GM12878 (cell line): ENCODE measurements around the gene SPTLC3. TPM values are rescaled to one million over a fixed set of nuclear protein-coding genes. Genes with fewer than 3 reads are reported as not detected.

Experiments
- ATAC-seq: fragments of 200-7000 bp; cut with Tn5 transposase; 3 replicates; pipeline ENCODE4 v1.9.1; 2020; ENCODE audit warnings: mild to moderate bottlenecking, moderate library complexity
- BruUV-seq: library from RNA; stranded (reverse); fragments of 400-500 nt; replicated peaks from 2 replicates; lab custom pipeline; 2021; lab: Mats Ljungman, UMichigan
- CTCF ChIA-PET: fragments of 300-600 bp; sonication (Branson Sonifier 250); formaldehyde crosslinking; extraction: SDS; loops from one replicate; lab custom pipeline; 2021; ENCODE audit warnings: inconsistent platforms; lab: Yijun Ruan, JAX
- POLR2A ChIA-PET: fragments of 350-600 bp; formaldehyde crosslinking; extraction: SDS; loops from one replicate; lab custom pipeline; 2021; ENCODE audit warnings: inconsistent platforms; lab: Charles Lee
- RAD21 ChIA-PET: fragments of 300-600 bp; sonication (Branson Sonifier 250); formaldehyde crosslinking; loops from one replicate; lab custom pipeline; 2023; ENCODE audit warnings: antibody characterized with exemption; ENCODE audit not compliant: unreplicated experiment; lab: Charles Lee
- SMC1A ChIA-PET: fragments of 300-600 bp; sonication (Branson Sonifier 250); formaldehyde crosslinking; loops from one replicate; lab custom pipeline; 2023; ENCODE audit not compliant: unreplicated experiment, uncharacterized antibody; lab: Charles Lee
- DNase-seq: peaks from one replicate; pipeline ENCODE4 v3.0.0-alpha.2; 2011; ENCODE audit warnings: low read depth, low spot score
- FAIRE-seq: peaks from 3 replicates; lab custom pipeline; 2011; peaks lifted over from hg19 to GRCh38; lab: Jason Lieb, UNC
- H2AFZ ChIP-seq: 2 replicates; pipeline ENCODE4 v1.6.0; 2011; ENCODE audit warnings: low read depth, low read length, control low read depth; ENCODE audit not compliant: control insufficient read depth
- H3K27ac ChIP-seq: 2 replicates; pipeline ENCODE4 v1.5.1; 2011; ENCODE audit warnings: control low read depth; ENCODE audit not compliant: control insufficient read depth, insufficient read depth
- H3K27me3 ChIP-seq, 2 experiments: replicated peaks in 1 of 2; 2 replicates each; pipeline versions ENCODE4 v1.6.0 to v1.6.1; 2011; ENCODE audit warnings: low read length in 1 of 2; ENCODE audit not compliant: control insufficient read depth in 2 of 2, insufficient read depth in 2 of 2
- H3K36me3 ChIP-seq, 2 experiments: 2 replicates each; pipeline ENCODE4 v1.5.1; 2011; ENCODE audit warnings: low read length in 1 of 2; ENCODE audit not compliant: control insufficient read depth in 2 of 2, insufficient read depth in 2 of 2
- H3K4me1 ChIP-seq: 2 replicates; pipeline ENCODE4 v1.6.1; 2011; ENCODE audit warnings: mild to moderate bottlenecking, low read length, moderate library complexity, mixed read lengths; ENCODE audit not compliant: control insufficient read depth, insufficient read depth
- H3K4me2 ChIP-seq: 2 replicates; pipeline ENCODE4 v1.6.0; 2011; ENCODE audit warnings: control low read depth; ENCODE audit not compliant: control insufficient read depth, insufficient read depth
- H3K4me3 ChIP-seq: fragments of 200-600 bp; sonication (generic); 2 replicates; pipeline ENCODE4 v1.5.1; 2016
- H3K79me2 ChIP-seq: 2 replicates; pipeline ENCODE4 v1.6.0; 2011; ENCODE audit warnings: low read length; ENCODE audit not compliant: control insufficient read depth, insufficient read depth
- H3K9ac ChIP-seq: 2 replicates; pipeline ENCODE4 v1.8.0; 2011; ENCODE audit warnings: low read length, control low read depth, mixed read lengths; ENCODE audit not compliant: control insufficient read depth, insufficient read depth
- H3K9me3 ChIP-seq: replicated peaks from 3 replicates; pipeline ENCODE4 v1.5.1; 2011; ENCODE audit warnings: mild to moderate bottlenecking, low read length; ENCODE audit not compliant: control insufficient read depth, insufficient read depth
- H4K20me1 ChIP-seq: 2 replicates; pipeline ENCODE4 v1.6.0; 2011; ENCODE audit not compliant: control insufficient read depth, insufficient read depth
- BHLHE40 ChIP-seq, 2 experiments: fragments of 450-650 bp in 1 of 2; IDR thresholded peaks; 2 replicates each; pipeline ENCODE4 v1.6.1; 2011 to 2017; ENCODE audit warnings: low read depth in 2 of 2, borderline replicate concordance in 1 of 2, improper control_type of control experiment in 1 of 2, low read length in 1 of 2, mild to moderate bottlenecking in 1 of 2
- CHD4 ChIP-seq: fragments of 200-600 bp; sonication (generic); IDR thresholded peaks from 2 replicates; pipeline ENCODE4 v1.6.1; 2016; ENCODE audit warnings: mild to moderate bottlenecking
- ESRRA ChIP-seq: IDR thresholded peaks from 2 replicates; pipeline ENCODE4 v1.6.1; 2012; ENCODE audit warnings: mild to moderate bottlenecking, low read length, improper control_type of control experiment
- ETV6 ChIP-seq, 2 experiments: fragments of 450-650 bp in 1 of 2; IDR thresholded peaks in 1 of 2; conservative IDR thresholded peaks in 1 of 2; 2 replicates each; pipeline ENCODE4 v1.6.1; 2014; ENCODE audit warnings: antibody characterized with exemption in 1 of 2, borderline replicate concordance in 1 of 2, low read depth in 1 of 2, mild to moderate bottlenecking in 1 of 2, moderate library complexity in 1 of 2
- KAT2A ChIP-seq: conservative IDR thresholded peaks from 2 replicates; pipeline ENCODE4 v1.6.1; 2011; ENCODE audit warnings: low read depth, low read length; ENCODE audit not compliant: control insufficient read depth
- NFYA ChIP-seq: IDR thresholded peaks from 2 replicates; pipeline ENCODE4 v1.6.1; 2011; ENCODE audit warnings: low read depth, mild to moderate bottlenecking, low read length, improper control_type of control experiment, borderline replicate concordance
- NRF1 ChIP-seq: conservative IDR thresholded peaks from 2 replicates; pipeline ENCODE4 v1.6.1; 2011; ENCODE audit warnings: mild to moderate bottlenecking, low read depth, low read length, improper control_type of control experiment
- POLR2AphosphoS5 ChIP-seq: IDR thresholded peaks from 2 replicates; pipeline ENCODE4 v1.6.1; 2011; ENCODE audit warnings: mild to moderate bottlenecking, low read length, inconsistent platforms
- WGBS: methylation state at CpG from one replicate; pipeline ENCODE4 v1.1.6; 2016; ENCODE audit warnings: low lambda C conversion rate; ENCODE audit not compliant: insufficient replicate concordance, insufficient coverage; ENCODE audit errors: missing lambda C conversion rate; 5-methylcytosine and 5-hydroxymethylcytosine counted together
- in situ Hi-C: fragments of 300-500 bp; cut with MboI; formaldehyde crosslinking; loops from 9 replicates; pipeline ENCODE4 v1.14.3; 2018; ENCODE audit warnings: mixed read lengths
- intact Hi-C: fragments of 100-400 bp; cut with micrococcal nuclease; formaldehyde crosslinking; loops from one replicate; pipeline ENCODE4 v1.14.2; 2022; ENCODE audit not compliant: unreplicated experiment
- polyA plus RNA-seq, 11 experiments: library from polyadenylated mRNA; depleted of rRNA in 4 of 11; unstranded in 6 of 11; stranded (reverse) in 5 of 11; fragments of >200 nt; fragmentation: Nextera tagmentation in 4 of 11; fragmentation: Illumina TruSeq in 1 of 11; extraction: Ambion mirVana in 4 of 11; extraction: Trizol in 1 of 11; gene quantifications; 1 replicate in 1 of 11; 2 replicates in 10 of 11; pipeline versions ENCODE4 v1.2.1 to v1.2.3, GENCODE V29; 2011 to 2016; ENCODE audit warnings: inconsistent platforms in 2 of 11, missing spikeins in 2 of 11, low read depth in 1 of 11
- total RNA-seq, 4 experiments: library from RNA; depleted of rRNA in 3 of 4; stranded (reverse); fragments of >200 nt in 3 of 4; fragmentation: Illumina TruSeq in 1 of 4; extraction: Trizol in 1 of 4; gene quantifications; 2 replicates each; pipeline versions ENCODE4 v1.2.1 to v1.2.3, GENCODE V29; 2013 to 2021
- TF ChIP-seq, protein P1 (sequence below): IDR thresholded peaks from 2 replicates; pipeline ENCODE4 v1.6.1; 2011; ENCODE audit warnings: borderline replicate concordance, low read depth, mild to moderate bottlenecking, moderate library complexity, mixed read lengths, low read length; ENCODE audit not compliant: insufficient read depth; ENCODE audit errors: extremely low read length
- TF ChIP-seq, protein P2 (sequence below): fragments of 450-650 bp; IDR thresholded peaks from 2 replicates; pipeline ENCODE4 v1.6.1; 2018; ENCODE audit warnings: mild to moderate bottlenecking, low read depth, moderate library complexity; ENCODE audit not compliant: partially characterized antibody

The SPTLC3 gene
- total and polyA plus RNA-seq, 10 of the 15 experiments (the other 5 are each of a cell fraction or from before 2014, with no cell fraction given) = 0.04 to 0.29 (median 0.06) TPM; not detected in 7

DNA sequence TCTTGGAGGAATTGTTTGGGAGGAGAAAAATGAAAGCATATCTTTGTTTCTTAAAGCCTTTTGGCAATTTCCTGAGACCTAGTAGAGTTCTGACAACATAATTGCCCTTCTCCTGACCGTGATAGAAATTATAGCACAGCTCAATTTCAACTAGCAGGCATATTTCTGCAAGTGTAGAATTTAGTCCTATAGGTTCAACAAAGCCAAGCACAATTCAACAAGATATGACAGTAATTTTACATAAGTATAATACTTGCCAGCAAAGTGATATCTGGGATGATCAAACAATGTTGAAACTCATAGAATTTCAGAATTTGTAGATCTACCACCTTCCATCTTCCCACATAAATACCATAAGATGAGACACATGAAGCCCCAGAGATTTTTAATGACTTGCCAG is 73.1 kb downstream of the SPTLC3 start:
- BruUV-seq = no TSS peak
- ATAC-seq = no peak
- DNase-seq = no peak
- ChIA-PET RAD21 (no interaction called here), CTCF (no interaction called here), POLR2A (no interaction called here), SMC1A (no interaction called here)
- in situ Hi-C loops = no loop called here
- Histone ChIP-seq H3K79me2 (no peaks in the 10 kb centered on the region), H3K36me3 (no peaks in the 10 kb centered on the region), H3K9ac (no peak overlapping the region), H3K27me3 (no peaks in the 10 kb centered on the region), H3K4me2 (no peak overlapping the region), H3K9me3 (no peaks in the 10 kb centered on the region), H3K4me3 (no peak overlapping the region), H4K20me1 (no peaks in the 10 kb centered on the region), H3K27ac (no peak overlapping the region), H2AFZ (no peak overlapping the region), H3K4me1 (no peaks in the 10 kb centered on the region)
- 0% methylated on average over 1 of the region's 1 CpG for WGBS
- intact Hi-C loops = no loop called here
- TF ChIP-seq, protein P1, sequence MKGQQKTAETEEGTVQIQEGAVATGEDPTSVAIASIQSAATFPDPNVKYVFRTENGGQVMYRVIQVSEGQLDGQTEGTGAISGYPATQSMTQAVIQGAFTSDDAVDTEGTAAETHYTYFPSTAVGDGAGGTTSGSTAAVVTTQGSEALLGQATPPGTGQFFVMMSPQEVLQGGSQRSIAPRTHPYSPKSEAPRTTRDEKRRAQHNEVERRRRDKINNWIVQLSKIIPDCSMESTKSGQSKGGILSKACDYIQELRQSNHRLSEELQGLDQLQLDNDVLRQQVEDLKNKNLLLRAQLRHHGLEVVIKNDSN = no peak
- TF ChIP-seq, protein P2, sequence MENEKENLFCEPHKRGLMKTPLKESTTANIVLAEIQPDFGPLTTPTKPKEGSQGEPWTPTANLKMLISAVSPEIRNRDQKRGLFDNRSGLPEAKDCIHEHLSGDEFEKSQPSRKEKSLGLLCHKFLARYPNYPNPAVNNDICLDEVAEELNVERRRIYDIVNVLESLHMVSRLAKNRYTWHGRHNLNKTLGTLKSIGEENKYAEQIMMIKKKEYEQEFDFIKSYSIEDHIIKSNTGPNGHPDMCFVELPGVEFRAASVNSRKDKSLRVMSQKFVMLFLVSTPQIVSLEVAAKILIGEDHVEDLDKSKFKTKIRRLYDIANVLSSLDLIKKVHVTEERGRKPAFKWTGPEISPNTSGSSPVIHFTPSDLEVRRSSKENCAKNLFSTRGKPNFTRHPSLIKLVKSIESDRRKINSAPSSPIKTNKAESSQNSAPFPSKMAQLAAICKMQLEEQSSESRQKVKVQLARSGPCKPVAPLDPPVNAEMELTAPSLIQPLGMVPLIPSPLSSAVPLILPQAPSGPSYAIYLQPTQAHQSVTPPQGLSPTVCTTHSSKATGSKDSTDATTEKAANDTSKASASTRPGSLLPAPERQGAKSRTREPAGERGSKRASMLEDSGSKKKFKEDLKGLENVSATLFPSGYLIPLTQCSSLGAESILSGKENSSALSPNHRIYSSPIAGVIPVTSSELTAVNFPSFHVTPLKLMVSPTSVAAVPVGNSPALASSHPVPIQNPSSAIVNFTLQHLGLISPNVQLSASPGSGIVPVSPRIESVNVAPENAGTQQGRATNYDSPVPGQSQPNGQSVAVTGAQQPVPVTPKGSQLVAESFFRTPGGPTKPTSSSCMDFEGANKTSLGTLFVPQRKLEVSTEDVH = no peak
- TF ChIP-seq NRF1 (no peak), ETV6 (conservative IDR thresholded peaks at IDR 0.05 in 1 of 2, IDR thresholded peaks at IDR 0.05 in 1 of 2; ENCODE audit: borderline replicate concordance in 1 of 2, low read depth in 1 of 2) (no peak), POLR2AphosphoS5 (no peak), KAT2A (no peak), ESRRA (no peak), NFYA (no peak), CHD4 (no peak), BHLHE40 (IDR thresholded peaks at IDR 0.05; ENCODE audit: borderline replicate concordance in 1 of 2, low read depth in 2 of 2, low read length in 1 of 2) (no peak)
- FAIRE-seq = no peak
